Stomach (tissue), 9 donors: ENCODE data around the gene ARHGAP29. TPM values are rescaled to one million over a fixed set of nuclear protein-coding genes. Genes with fewer than 3 reads are reported as not detected.

Experiments used
- DNase-seq, 2 donors: peaks; one replicate each; pipeline versions ENCODE4 v3.0.0 to v3.0.0-alpha.2; 2013 to 2019
- H3K27ac ChIP-seq, 5 donors: fragments of 200-600 bp in 4 of 5; sonication (generic) in 4 of 5; one replicate each; pipeline ENCODE4 v1.5.1; 2013 to 2019; ENCODE audit warnings: mild to moderate bottlenecking in 1 of 5, moderate library complexity in 1 of 5
- H3K27me3 ChIP-seq, 3 donors: fragments of 200-600 bp; sonication (generic); one replicate each; pipeline ENCODE4 v1.5.1; 2017 to 2019; ENCODE audit warnings: mixed run types in 1 of 3
- H3K36me3 ChIP-seq, 4 donors: fragments of 200-600 bp; sonication (generic); 1 replicate in 3 of 4; 2 replicates in 1 of 4; pipeline ENCODE4 v1.5.1; 2016 to 2019
- H3K4me1 ChIP-seq, 4 donors: fragments of 200-600 bp; sonication (generic); one replicate each; pipeline ENCODE4 v1.5.1; 2016 to 2019
- H3K4me3 ChIP-seq, 4 donors: fragments of 200-600 bp; sonication (generic) in 3 of 4; one replicate each; pipeline ENCODE4 v1.5.1; 2016 to 2019; ENCODE audit warnings: mild to moderate bottlenecking in 1 of 4
- H3K9me3 ChIP-seq, 4 donors: fragments of 200-600 bp; sonication (generic); one replicate each; pipeline ENCODE4 v1.5.1; 2016 to 2019
- EP300 ChIP-seq: sonication (generic); formaldehyde crosslinking; IDR thresholded peaks from one replicate; pipeline ENCODE4 v1.6.1; 2017; ENCODE audit warnings: antibody characterized with exemption
- POLR2A ChIP-seq, 4 donors: fragments of 450-650 bp; IDR thresholded peaks; one replicate each; pipeline ENCODE4 v1.6.1; 2016; ENCODE audit warnings: antibody characterized with exemption in 4 of 4, control low read depth in 2 of 4, mild to moderate bottlenecking in 1 of 4, moderate library complexity in 1 of 4
- POLR2AphosphoS5 ChIP-seq, 3 donors: sonication (generic); formaldehyde crosslinking; IDR thresholded peaks; one replicate each; pipeline ENCODE4 v1.6.1; 2016; ENCODE audit warnings: antibody characterized with exemption in 3 of 3
- WGBS, 5 donors: extraction: QIAGEN DNeasy Blood & Tissue Kit in 3 of 5; methylation state at CpG; one replicate each; pipeline versions ENCODE4 v1.1.5 to v1.1.7; 2013 to 2018; 5-methylcytosine and 5-hydroxymethylcytosine counted together
- intact Hi-C: fragments of 100-400 bp; cut with DNase I; formaldehyde crosslinking; loops from one replicate; pipeline ENCODE4 v1.15.1; 2023; ENCODE audit warnings: low total_unique reads
- polyA plus RNA-seq, 3 donors: library from polyadenylated mRNA; stranded (reverse); fragments of 200-250 nt; gene quantifications; one replicate each; pipeline ENCODE4 v1.2.3, GENCODE V29; 2013
- total RNA-seq, 5 donors: library from RNA; depleted of rRNA; stranded (reverse); fragments of >200 nt; gene quantifications; one replicate each; pipeline versions ENCODE4 v1.1.0 to v1.2.3, GENCODE V29; 2014 to 2016
- TF ChIP-seq, protein P1 (sequence below), 7 experiments: fragments of 450-650 bp in 4 of 7; fragments of 200-600 bp in 3 of 7; sonication (generic) in 3 of 7; IDR thresholded peaks; one replicate each; pipeline ENCODE4 v1.5.1; 2016 to 2019; ENCODE audit warnings: antibody characterized with exemption in 7 of 7, control low read depth in 2 of 7, mild to moderate bottlenecking in 1 of 7
- donor health status: healthy with polysubstance abuse.
- donor health status: Bipolar disorder and iron deficiency.
- donor health status: healthy.

ARHGAP29 gene
- total and polyA plus RNA-seq, 8 donors = 4.4 to 90.9 (median 17.6) TPM

- Histone ChIP-seq H3K27ac (no peak overlapping the region), H3K36me3 (peaks cover 0 to 28% (median 15%) of the 10 kb centered on the region in 4 donors), H3K9me3 (no peaks in the 10 kb centered on the region), H3K4me3 (no peak overlapping the region), H3K4me1 (no peaks in the 10 kb centered on the region), H3K27me3 (no peaks in the 10 kb centered on the region)
- intact Hi-C loops = no loop called here
- DNase-seq = no peak
- no peak for TF ChIP-seq POLR2A (IDR thresholded peaks at IDR 0.05)
- TF ChIP-seq, protein P1, sequence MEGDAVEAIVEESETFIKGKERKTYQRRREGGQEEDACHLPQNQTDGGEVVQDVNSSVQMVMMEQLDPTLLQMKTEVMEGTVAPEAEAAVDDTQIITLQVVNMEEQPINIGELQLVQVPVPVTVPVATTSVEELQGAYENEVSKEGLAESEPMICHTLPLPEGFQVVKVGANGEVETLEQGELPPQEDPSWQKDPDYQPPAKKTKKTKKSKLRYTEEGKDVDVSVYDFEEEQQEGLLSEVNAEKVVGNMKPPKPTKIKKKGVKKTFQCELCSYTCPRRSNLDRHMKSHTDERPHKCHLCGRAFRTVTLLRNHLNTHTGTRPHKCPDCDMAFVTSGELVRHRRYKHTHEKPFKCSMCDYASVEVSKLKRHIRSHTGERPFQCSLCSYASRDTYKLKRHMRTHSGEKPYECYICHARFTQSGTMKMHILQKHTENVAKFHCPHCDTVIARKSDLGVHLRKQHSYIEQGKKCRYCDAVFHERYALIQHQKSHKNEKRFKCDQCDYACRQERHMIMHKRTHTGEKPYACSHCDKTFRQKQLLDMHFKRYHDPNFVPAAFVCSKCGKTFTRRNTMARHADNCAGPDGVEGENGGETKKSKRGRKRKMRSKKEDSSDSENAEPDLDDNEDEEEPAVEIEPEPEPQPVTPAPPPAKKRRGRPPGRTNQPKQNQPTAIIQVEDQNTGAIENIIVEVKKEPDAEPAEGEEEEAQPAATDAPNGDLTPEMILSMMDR (IDR thresholded peaks at IDR 0.05) = no peak
- no peak for TF ChIP-seq POLR2AphosphoS5 (IDR thresholded peaks at IDR 0.05)
- TF ChIP-seq EP300 = no peak
- 86 to 93% (median 91%) methylated on average over 2 of the region's 2 CpGs for WGBS, 5 donors
Observed at GRCh38 chr1:94194079-94194865, 43.1 kb downstream of the ARHGAP29 start.

GRCh38 chr1:94193128-94193527 is 44.3 kb downstream of the ARHGAP29 start:
- intact Hi-C loops = no loop called here
- Histone ChIP-seq H3K9me3 (no peaks in the 10 kb centered on the region), H3K4me3 (no peak overlapping the region), H3K36me3 (peaks cover 4 to 33% (median 17%) of the 10 kb centered on the region in 4 donors), H3K27me3 (no peaks in the 10 kb centered on the region), H3K4me1 (no peaks in the 10 kb centered on the region), H3K27ac (no peak overlapping the region)
- TF ChIP-seq POLR2AphosphoS5 (IDR thresholded peaks at IDR 0.05) = no peak
- TF ChIP-seq, protein P1 (IDR thresholded peaks at IDR 0.05) = no peak
- no peak for TF ChIP-seq POLR2A (IDR thresholded peaks at IDR 0.05)
- TF ChIP-seq EP300 = no peak
- WGBS, 5 donors = 68 to 91% (median 80%) methylated on average over 1 of the region's 1 CpG
- DNase-seq = no peak

DNA sequence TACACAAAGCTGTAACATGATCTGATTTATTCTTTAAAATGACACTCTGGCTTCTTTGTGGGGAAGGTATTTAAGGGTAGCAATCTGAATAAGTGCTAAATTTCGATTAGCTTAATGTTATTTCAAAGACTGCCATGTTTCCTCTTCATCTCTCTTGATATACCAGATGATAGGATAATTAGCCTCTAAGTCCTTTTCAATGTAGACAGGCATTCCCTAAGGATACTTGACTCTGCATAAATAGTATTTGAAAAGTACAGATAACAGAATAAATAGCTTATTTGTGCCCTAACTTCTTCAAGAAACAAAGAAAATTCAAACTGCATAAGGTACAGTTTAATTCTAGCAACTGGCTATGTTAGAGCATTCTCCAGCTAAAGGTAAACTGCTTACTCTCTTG is 46.2 kb downstream of the ARHGAP29 start:
- intact Hi-C loops = no loop called here
- H3K4me1 ChIP-seq = no peaks in the 10 kb centered on the region
- no peak overlapping the region for H3K4me3 ChIP-seq
- WGBS, 5 donors = 50 to 90% (median 82%) methylated on average over 1 of the region's 1 CpG
- no peak overlapping the region for H3K27ac ChIP-seq
- H3K27me3 ChIP-seq = no peaks in the 10 kb centered on the region
- peaks cover 4 to 50% (median 35%) of the 10 kb centered on the region in 4 donors for H3K36me3 ChIP-seq
- DNase-seq = no peak
- TF ChIP-seq POLR2A (IDR thresholded peaks at IDR 0.05) (no peak), POLR2AphosphoS5 (IDR thresholded peaks at IDR 0.05) (no peak), EP300 (no peak)
- TF ChIP-seq, protein P1 (IDR thresholded peaks at IDR 0.05) = no peak
- H3K9me3 ChIP-seq = no peaks in the 10 kb centered on the region

GRCh38 chr1:94186946-94187345 is 50.4 kb downstream of the ARHGAP29 start:
- WGBS, 5 donors = 77 to 90% (median 84%) methylated on average over 3 of the region's 3 CpGs
- intact Hi-C loops = no loop called here
- DNase-seq = no peak
- no peak overlapping the region for H3K27ac ChIP-seq
- TF ChIP-seq, protein P1 (IDR thresholded peaks at IDR 0.05) = no peak
- TF ChIP-seq POLR2AphosphoS5 (IDR thresholded peaks at IDR 0.05) (no peak), EP300 (no peak), POLR2A (IDR thresholded peaks at IDR 0.05) (no peak)
- no peaks in the 10 kb centered on the region for H3K9me3 ChIP-seq
- H3K4me1 ChIP-seq = no peaks in the 10 kb centered on the region
- H3K4me3 ChIP-seq = no peak overlapping the region
- no peaks in the 10 kb centered on the region for H3K27me3 ChIP-seq
- H3K36me3 ChIP-seq = peaks cover 7 to 75% (median 67%) of the 10 kb centered on the region in 4 donors
